ENCODE data around the gene NABP2. TPM values are rescaled to one million over a fixed set of nuclear protein-coding genes. Genes with fewer than 3 reads are reported as not detected.

Gene NABP2
- 53.5 and 63.5 TPM in 2 replicates for total RNA-seq

DNA sequence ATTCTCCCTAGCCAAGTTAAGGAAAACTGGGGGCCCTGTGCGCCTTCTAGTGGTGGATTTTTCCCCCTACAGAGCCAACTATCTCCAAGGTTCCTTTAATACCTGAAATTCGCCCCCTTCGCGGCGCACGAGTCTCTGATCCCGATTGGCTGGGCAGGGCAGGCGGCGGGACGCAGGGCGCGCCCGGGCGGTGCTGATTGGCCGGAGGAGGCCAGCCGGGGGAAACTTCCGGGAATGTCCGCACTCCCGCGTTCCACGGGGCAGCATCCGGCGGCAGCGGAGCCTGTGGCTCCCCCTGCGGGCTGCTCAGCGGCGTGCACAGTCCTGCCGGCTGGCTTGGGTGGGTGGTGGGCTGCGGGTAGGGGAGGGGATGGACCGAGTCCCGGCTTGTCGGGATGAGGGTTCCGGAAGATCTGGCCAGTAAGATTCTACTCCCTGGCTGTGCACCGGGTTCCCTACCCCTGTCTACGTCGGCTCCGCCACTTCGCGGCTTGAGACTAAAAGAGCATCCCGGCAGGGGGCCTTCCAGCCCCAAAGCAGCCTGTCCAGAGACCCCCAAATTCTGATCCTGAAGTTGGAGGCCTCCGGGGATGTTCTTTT lies at the start of gene NABP2:
Gene NABP2, plus strand, starts transcription at position 241 of the 600 bp plus-strand sequence. CDS start 515 bp downstream, outside the sequence.

DNA sequence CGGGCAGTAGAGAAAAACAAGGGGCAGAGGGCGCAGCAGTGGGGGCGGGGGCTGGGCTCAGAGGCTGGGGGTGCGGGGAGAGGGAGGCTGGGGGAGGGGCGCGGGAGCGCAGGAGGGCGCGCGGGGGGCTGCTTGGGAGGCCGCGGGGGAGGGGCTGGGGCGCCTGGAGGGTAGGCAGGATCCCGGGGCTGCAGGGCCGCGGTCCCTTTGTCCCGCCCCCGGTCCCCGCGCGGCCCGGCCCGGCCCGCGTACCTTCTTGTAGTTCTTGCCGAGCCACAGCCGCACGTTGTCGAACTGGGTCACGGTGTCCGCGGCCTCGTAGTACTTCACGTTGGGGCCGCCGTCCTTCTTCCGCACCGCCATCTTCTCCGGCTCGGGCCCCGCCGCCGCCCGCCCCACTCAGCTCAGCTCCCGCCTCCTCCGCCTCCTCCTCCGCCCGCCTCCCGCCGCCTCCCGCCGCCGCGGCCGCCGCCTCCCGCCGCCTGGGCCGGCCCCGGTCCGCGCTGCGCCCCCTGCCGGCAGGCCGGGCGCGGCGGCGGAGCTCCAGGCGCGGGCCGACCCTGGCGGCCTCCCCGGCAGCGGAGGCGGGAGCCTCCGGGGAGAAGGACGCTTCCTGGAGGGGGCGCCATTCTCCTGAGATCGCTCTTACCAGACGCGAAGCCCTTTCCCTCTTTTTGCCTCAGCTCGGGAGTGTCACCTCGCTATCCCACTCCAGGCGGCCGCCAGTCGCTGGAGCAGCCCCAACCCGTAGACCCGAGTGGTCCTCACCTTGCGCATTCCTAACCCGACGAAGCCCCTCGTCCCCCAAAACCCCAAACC lies 34.8 kb upstream of the NABP2 start, which contains the start of gene SMARCC2:
Gene SMARCC2, minus strand, starts transcription at position 385 of the 819 bp plus-strand sequence. Its CDS starts 22 bp downstream, at position 363.

DNA sequence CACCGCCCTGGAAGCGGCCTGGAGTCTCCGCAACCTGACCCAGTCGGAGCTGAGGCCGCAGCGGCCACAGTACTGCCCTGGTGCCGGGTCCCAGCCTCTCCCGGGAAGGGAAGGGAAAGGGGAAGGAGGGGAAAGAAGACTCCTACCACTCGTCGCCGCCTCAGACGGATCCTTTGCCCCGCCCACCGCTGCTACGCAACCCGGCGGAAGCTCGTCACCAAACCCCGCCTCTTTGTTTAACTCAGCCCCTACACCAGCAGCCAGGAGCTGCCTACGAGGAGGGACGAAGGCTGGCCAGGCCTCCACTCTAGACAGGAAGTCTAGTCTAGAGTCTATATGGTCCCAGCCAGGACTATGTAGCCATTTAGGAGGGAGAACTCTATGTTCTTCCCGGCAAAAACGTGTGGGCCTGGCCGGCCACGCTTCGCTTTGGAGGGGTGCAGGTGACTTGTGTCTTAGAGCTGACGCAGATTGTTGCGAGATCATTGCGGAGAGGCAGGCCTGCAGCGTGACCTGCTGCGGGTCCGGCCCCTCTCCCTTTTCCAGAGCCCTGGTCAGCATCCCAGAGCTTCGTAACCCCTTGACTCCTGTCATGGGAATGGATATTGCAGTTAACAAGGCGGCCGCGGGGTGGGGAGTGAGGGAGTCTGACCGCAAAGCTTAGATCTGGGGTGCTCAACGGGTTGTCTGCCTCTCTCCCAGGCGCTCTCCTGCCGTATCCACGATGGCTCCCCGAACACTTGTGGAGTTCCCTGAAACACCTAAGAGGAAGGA lies 2.2 kb upstream of the NABP2 start, which contains the start of gene RNF41:
Gene RNF41, minus strand, starts transcription at position 166 of the 774 bp plus-strand sequence. CDS start 7,875 bp downstream, outside the sequence.

DNA sequence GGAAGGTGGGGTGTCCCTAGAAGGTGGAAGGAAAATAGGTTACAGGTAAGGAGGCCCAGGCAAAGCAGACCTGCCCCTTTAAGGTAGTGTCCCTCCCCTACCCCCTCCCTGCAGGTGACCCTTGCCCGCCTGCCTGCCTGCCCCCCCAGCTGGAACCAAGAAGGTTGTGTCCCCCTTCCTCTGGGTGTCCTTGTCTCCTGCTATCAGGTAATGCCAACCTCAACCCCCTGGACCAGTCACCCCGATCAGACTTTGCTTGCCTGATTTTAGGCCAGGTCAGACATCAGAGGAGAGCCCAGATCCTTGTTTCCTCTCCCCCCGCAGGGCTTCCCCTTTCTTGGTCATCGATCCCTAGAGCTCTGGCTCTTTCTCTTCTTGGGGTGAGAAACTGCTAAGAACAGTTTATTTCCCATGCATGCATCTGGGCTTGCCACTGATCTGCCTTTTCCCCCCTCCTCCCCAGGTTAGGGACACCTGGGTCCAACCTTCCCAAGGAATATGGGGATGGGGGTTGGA lies 5.8 kb downstream of the NABP2 start, which contains the start of gene SLC39A5:
Gene SLC39A5, plus strand, starts transcription at position 136 of the 516 bp plus-strand sequence. CDS start 1,224 bp downstream, outside the sequence.

DNA sequence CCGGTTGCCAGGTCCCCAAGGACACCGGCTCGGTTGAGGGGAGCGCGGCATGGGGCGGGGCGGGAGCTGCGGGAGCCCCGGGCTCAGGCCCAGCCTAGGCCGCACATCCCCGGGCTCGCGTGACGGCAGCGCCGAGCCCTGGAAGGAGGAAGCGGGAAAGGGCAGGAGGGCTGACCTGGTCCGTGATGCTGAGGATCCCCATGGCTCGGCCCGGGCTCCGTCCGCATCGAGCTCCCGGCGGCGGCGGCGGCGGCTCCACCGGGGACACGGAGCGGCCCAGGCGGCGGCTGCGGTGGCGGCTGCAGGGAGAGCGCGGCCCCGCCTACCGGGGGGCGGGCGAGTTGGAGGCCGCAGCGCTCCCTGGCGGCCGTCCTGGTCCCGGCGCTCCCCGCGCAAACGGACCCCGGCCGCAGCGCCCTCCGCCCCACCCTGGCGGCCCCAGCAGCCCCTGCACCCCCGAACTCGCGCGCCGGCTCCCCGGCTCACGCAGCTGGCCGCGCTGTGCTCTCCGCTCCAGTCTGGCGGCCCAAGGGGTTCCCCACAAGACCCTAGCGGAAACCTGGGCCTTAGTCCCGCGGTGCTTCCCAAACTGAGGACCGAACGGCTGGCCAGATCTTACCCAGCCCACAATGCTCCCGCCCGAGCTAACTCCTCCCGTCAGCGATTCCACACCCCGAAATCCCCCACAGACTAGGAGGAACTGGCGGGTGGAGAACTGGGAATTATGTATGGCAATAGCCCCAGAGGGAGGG lies 34.1 kb downstream of the NABP2 start, which contains the start of gene ANKRD52:
Gene ANKRD52, minus strand, starts transcription at position 317 of the 752 bp plus-strand sequence. Its CDS starts 115 bp downstream, at position 202.

DNA sequence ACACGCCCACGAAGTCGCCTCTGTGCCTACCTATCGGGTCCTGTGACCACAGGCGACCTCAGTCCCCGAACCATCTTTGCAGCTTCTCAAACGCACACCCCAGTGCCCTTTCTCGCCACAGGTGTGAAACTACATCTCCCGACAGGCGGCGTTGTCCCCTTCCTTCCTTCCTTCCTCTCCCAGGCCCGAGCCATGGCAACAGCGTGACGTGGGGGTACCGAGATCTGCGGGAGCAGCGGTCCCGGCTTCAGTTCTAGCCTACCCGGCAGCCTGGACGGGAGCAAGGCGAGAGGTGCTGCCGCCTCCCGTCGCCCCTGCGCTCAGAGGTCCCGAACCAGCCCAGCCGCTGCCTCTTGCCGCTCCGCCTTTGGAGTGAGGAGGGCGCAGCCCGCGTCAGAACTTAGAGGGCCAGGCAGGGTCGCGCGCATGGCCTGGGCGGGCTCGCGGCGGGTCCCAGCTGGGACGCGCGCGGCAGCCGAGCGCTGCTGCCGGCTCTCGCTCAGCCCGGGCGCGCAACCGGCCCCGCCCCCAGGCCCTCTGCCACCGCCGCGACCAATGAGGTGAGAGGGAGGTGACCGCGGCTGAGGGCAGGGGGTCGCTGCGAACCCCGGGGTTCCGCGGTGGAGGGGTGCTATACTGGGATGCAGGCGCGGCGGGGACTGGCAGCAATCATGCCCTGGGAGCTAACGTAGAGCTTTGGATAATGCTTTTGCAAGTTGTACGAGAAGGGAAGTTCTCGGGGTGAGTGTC lies 42.7 kb downstream of the NABP2 start, which contains the start of gene COQ10A:
Gene COQ10A, plus strand, starts transcription at position 250 of the 750 bp plus-strand sequence. Its CDS starts 177 bp downstream, at position 427.

Other genes starting within 250 kb of the NABP2 start
- 12.4 and 14.6 TPM in 2 replicates for gene SUOX, start 227.1 kb upstream of the NABP2 start, total RNA-seq
- 1.2 and 4.4 TPM in 2 replicates for gene IKZF4, start 203.3 kb upstream of the NABP2 start, total RNA-seq
- 2,167 and 2,638 TPM in 2 replicates for gene RPS26, start 182.4 kb upstream of the NABP2 start, total RNA-seq
- 0.17 and 0.45 TPM in 2 replicates for gene ERBB3, start 144.2 kb upstream of the NABP2 start, total RNA-seq
- gene PA2G4, start 119.8 kb upstream of the NABP2 start, total RNA-seq = 212 and 232 TPM in 2 replicates
- gene RPL41, start 107.7 kb upstream of the NABP2 start, total RNA-seq = 2,695 and 3,059 TPM in 2 replicates
- 3.3 and 4.4 TPM in 2 replicates for gene ZC3H10, start 106.1 kb upstream of the NABP2 start, total RNA-seq
- 249 and 252 TPM in 2 replicates for gene ESYT1, start 96.1 kb upstream of the NABP2 start, total RNA-seq
- gene MYL6B, start 71.8 kb upstream of the NABP2 start, total RNA-seq = 101 and 114 TPM in 2 replicates
- gene MYL6, start 66.0 kb upstream of the NABP2 start, total RNA-seq = 2,547 and 2,551 TPM in 2 replicates
- 32.6 and 33.3 TPM in 2 replicates for gene SMARCC2, start 34.9 kb upstream of the NABP2 start, total RNA-seq
- 56.3 and 58.7 TPM in 2 replicates for gene RNF41, start 2.4 kb upstream of the NABP2 start, total RNA-seq
- gene SLC39A5, start 5.7 kb downstream of the NABP2 start, total RNA-seq = 0.15 TPM in 1 of 2 replicates, not detected in the other
- 10.9 and 15.1 TPM in 2 replicates for gene ANKRD52, start 34.0 kb downstream of the NABP2 start, total RNA-seq
- gene COQ10A, start 42.6 kb downstream of the NABP2 start, total RNA-seq = 7.1 and 7.3 TPM in 2 replicates
- gene CS, start 76.0 kb downstream of the NABP2 start, total RNA-seq = 123 and 126 TPM in 2 replicates
- gene CNPY2, start 91.6 kb downstream of the NABP2 start, total RNA-seq = 63.4 and 79.1 TPM in 2 replicates
- 14.6 TPM in 2 replicates for gene PAN2, start 109.7 kb downstream of the NABP2 start, total RNA-seq
- 0.15 TPM in 1 of 2 replicates, not detected in the other for gene IL23A, start 114.5 kb downstream of the NABP2 start, total RNA-seq
- 78.0 and 79.9 TPM in 2 replicates for gene STAT2, start 135.8 kb downstream of the NABP2 start, total RNA-seq
- not detected in 2 replicates for gene APOF, start 138.5 kb downstream of the NABP2 start, total RNA-seq
- 22.7 and 24.5 TPM in 2 replicates for gene TIMELESS, start 225.1 kb downstream of the NABP2 start, total RNA-seq
- gene MIP, start 230.3 kb downstream of the NABP2 start, total RNA-seq = not detected in 2 replicates
- gene SPRYD4, start 244.2 kb downstream of the NABP2 start, total RNA-seq = 1.2 and 1.3 TPM in 2 replicates

Data from bronchus fibroblast of lung (primary cell).